ENCODE data around the gene HIVEP1.

The HIVEP1 gene

GRCh38 chr6:11992086-11992485 is 20.0 kb upstream of the HIVEP1 start:
- no peak overlapping the region for H3K27ac ChIP-seq
- TF ChIP-seq CTCF (conservative IDR thresholded peaks at IDR 0.05) (no peak), ZFX (IDR thresholded peaks at IDR 0.05) (no peak)

GRCh38 chr6:11994875-11995461 is 17.1 kb upstream of the HIVEP1 start:
- TF ChIP-seq ZFX (IDR thresholded peaks at IDR 0.05): no peak
- TF ChIP-seq CTCF (conservative IDR thresholded peaks at IDR 0.05): no peak
- peak overlapping the region; percentile 79 for H3K27ac ChIP-seq

- TF ChIP-seq ZFX (IDR thresholded peaks at IDR 0.05) (no peak), CTCF (conservative IDR thresholded peaks at IDR 0.05) (no peak)
- H3K27ac ChIP-seq: peak overlapping the region; percentile 79; the same call in 1 of the 2 replicates
These were observed 15.4 kb upstream of the HIVEP1 start for GRCh38 chr6:11996751-11997150.

- H3K27ac ChIP-seq: peak overlapping the region; percentile 57
- TF ChIP-seq ZFX (IDR thresholded peaks at IDR 0.05) (no peak), CTCF (conservative IDR thresholded peaks at IDR 0.05) (no peak)
These were observed 12.9 kb upstream of the HIVEP1 start for GRCh38 chr6:11999246-11999645.

GRCh38 chr6:12000174-12000573 is 11.9 kb upstream of the HIVEP1 start:
- no peak for TF ChIP-seq ZFX (IDR thresholded peaks at IDR 0.05)
- no peak for TF ChIP-seq CTCF (conservative IDR thresholded peaks at IDR 0.05)
- H3K27ac ChIP-seq: no peak overlapping the region

- TF ChIP-seq CTCF (conservative IDR thresholded peaks at IDR 0.05) (no peak), ZFX (IDR thresholded peaks at IDR 0.05) (no peak)
- no peak overlapping the region for H3K27ac ChIP-seq
These were observed 11.0 kb upstream of the HIVEP1 start for GRCh38 chr6:12001004-12001705.

- no peak overlapping the region for H3K27ac ChIP-seq
These were observed 10.2 kb upstream of the HIVEP1 start for GRCh38 chr6:12001706-12002435.

More at GRCh38 chr6:12001706-12002435, 10.2 kb upstream of the HIVEP1 start:
- TF ChIP-seq ZFX (IDR thresholded peaks at IDR 0.05): no peak
- TF ChIP-seq CTCF (conservative IDR thresholded peaks at IDR 0.05): no peak
